Renal pelvis (tissue), 4 donors: Measurements from ENCODE around the gene AEN. TPM values are rescaled to one million over a fixed set of nuclear protein-coding genes. Genes with fewer than 3 reads are reported as not detected.

Source experiments
- DNase-seq: peaks from one replicate; pipeline ENCODE4 v3.0.0-alpha.2; 2013
- polyA plus RNA-seq, 3 donors: library from polyadenylated mRNA; unstranded; fragments of 120-200 nt; gene quantifications; one replicate each; pipeline ENCODE4 v1.2.1, GENCODE V29; 2013; ENCODE audit not compliant: insufficient read length in 3 of 3

The AEN gene
- polyA plus RNA-seq, 3 donors: 5.9 to 7.5 (median 6.8) TPM

DNA sequence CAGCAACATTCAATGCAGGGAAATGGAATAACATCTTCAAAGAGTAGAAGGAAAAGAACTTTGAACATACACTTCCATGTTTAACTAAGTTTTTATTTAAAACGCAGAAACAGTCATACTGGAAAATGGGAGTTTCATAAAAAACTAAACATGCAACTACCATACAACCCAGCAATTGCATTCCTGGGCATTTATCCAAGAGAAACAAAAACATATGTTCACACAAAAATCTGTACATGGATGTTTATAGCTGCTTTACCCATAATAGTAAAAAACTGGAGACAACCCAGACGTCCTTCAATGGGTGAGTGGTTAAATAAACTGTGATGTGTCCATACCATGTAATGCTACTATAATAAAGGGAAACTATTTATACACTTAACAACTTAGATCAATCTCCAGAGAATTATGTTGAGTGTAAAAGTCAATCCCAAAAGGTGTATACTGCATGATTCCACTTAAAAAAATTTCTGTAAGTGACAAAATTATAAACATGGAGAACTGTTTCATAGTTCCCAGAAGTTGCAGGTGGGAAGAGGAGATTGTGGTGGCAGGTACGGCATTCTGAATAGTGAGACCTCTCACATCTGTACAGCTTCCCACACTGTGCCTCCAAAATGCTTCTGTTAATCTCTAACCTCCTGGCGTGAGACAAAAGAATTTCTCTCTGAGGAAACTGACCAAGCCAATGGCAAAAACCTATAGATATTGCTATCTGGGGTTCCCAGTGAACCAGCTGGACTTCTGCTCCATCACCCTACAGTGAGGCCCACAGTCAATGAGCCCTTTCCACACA is 40.8 kb downstream of the AEN start:
- DNase-seq: no peak

DNA sequence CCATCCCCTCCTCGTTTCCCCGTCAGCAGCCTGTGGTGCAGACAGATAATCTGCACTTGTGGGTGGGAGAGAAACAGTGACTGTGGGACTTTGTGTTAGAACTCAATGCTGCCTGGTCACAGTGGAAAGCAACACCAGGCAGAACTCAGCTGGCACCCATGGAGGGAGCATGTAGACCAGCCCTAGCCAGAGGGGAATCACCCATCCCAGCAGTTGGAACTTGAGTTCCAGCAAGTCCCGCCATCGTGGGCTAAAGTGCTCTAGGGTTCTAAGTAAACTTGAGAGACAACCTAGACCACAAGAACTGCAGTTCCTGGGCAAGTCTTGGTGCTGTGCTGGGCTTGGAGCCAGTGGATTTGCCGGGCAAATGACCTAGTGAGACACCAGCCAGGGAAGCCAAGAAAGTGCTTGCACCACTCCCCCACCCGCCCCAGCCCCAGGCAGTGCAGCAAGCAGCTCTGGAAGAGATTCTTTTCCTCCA is 42.0 kb downstream of the AEN start:
- no peak for DNase-seq

DNA sequence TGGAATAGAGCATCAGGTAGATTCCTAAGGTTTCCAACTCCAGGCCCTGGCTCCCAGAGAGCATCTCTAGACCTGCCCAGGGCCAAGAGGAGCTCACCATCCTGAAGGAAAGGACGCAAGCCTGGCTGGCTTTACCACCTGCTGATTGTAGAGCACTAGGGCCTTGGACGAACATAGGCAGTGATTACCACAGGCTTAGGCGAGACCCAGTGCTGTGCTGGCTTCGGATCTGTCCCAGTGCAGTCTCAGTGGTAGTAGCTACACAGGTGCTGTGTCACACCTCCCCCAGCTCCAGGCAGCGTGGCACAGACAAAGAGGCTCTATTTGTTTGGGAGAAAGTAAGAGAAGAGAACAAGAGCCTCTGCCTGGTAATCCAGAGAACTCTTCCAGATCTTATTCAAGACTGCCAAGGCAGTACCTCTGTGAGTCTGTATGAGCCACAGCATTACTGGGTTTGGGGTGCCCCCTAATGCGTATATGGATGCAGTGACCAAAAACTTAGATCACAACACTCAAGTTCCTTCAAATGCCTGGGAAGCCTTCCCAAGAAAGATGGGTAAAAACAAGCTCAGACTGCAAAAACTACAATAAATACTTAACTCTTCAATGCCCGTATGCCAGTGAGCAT is 43.1 kb downstream of the AEN start:
- no peak for DNase-seq

GRCh38 chr15:88674661-88675060 is 53.5 kb downstream of the AEN start:
- no peak for DNase-seq

DNA sequence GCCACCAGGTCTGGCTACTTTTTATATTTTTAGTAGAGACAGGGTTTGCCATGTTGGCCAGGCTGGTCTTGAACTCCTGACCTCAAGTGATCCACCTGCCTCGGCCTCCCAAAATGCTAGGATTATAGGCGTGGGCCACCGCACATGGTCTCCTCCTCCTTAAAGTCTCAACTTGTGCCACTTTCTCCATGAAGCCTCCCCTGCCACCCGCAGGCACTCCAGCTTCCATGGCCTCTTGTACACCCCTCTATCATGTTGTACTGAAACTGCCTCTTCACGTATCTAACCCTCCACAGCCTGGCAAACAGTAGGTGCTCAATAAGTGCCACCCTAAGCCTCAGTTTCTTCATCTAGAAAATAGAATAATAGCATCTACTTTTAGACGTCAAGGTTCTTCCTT is 57.6 kb downstream of the AEN start:
- DNase-seq: no peak

- DNase-seq: no peak
Measured at GRCh38 chr15:88680241-88681001, 59.3 kb downstream of the AEN start.

DNA sequence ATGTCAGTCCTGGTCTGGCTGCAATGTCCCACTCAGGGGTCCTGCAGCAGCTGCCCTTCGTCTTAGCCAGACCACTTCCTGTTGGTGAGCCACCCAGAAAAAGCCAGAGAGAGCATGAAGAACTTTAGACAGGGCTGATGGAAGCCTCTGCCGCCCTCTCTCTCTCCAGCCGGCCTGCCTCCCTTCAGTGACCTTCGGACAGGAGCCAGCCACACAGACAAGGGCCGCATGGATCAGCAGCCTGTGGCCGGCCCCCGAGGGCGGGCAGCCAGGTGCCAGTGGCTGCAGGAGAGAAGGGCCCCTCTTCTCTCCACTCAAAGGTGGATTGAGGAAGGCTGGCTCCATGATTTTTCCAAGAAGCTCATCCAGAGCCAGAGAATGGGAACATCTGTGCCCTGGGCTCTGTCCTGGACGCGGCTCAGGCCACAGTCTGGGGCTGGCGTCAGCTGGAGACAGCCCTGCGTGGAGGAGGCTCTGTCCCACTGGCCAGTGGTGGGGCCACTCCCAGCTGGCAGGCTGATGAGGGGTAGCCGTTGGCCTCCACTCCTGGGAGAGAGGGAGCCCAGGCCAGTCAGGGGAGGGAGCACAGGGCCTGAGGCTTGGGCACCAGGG is 60.6 kb downstream of the AEN start:
- no peak for DNase-seq

Other genes starting within 250 kb of the AEN start
- 10 to 100 TPM; 27.7 to 35.2 (median 33.9) TPM for gene MRPL46, start 154.0 kb upstream of the AEN start, polyA plus RNA-seq
- 10 to 100 TPM; 52.1 to 54.0 (median 52.2) TPM for gene MRPS11, start 153.6 kb upstream of the AEN start, polyA plus RNA-seq
- gene DET1, start 74.7 kb upstream of the AEN start, polyA plus RNA-seq: 10 to 100 TPM; 14.5 to 18.8 (median 17.8) TPM
- 1 to 10 TPM in 2 of 3 donors, under 1 TPM in 1; 0.90 to 1.6 (median 1.4) TPM for gene ISG20, start 17.7 kb downstream of the AEN start, polyA plus RNA-seq
- gene ACAN, start 182.1 kb downstream of the AEN start, polyA plus RNA-seq: 1 to 10 TPM; 2.3 to 3.0 (median 2.7) TPM